Tibial nerve (tissue), 4 donors: Measurements from ENCODE around the gene STK17A. TPM values are rescaled to one million over a fixed set of nuclear protein-coding genes. Genes with fewer than 3 reads are reported as not detected.

Experiments
- DNase-seq, 2 donors: peaks; one replicate each; pipeline ENCODE4 v3.0.0-alpha.2; 2019; ENCODE audit warnings: low spot score in 2 of 2
- H3K27ac ChIP-seq, 4 donors: fragments of 200-600 bp; sonication (generic) in 3 of 4; one replicate each; pipeline ENCODE4 v1.5.1; 2017 to 2019; ENCODE audit warnings: mild to moderate bottlenecking in 1 of 4
- H3K27me3 ChIP-seq, 2 donors: fragments of 200-600 bp; sonication (generic) in 1 of 2; one replicate each; pipeline versions ENCODE4 v1.5.1 to v1.6.0; 2017 to 2019
- H3K36me3 ChIP-seq, 3 donors: fragments of 200-600 bp; sonication (generic); one replicate each; pipeline ENCODE4 v1.5.1; 2018 to 2019
- H3K4me1 ChIP-seq, 4 donors: fragments of 200-600 bp; sonication (generic) in 3 of 4; one replicate each; pipeline ENCODE4 v1.5.1; 2017 to 2019
- H3K4me3 ChIP-seq, 4 donors: fragments of 200-600 bp; sonication (generic) in 3 of 4; one replicate each; pipeline ENCODE4 v1.5.1; 2017 to 2019; ENCODE audit warnings: mild to moderate bottlenecking in 1 of 4, moderate library complexity in 1 of 4
- H3K9me3 ChIP-seq, 4 donors: fragments of 200-600 bp; sonication (generic) in 3 of 4; one replicate each; pipeline ENCODE4 v1.5.1; 2017 to 2019
- CTCF ChIP-seq, 5 experiments: fragments of 200-600 bp in 3 of 5; fragments of 450-650 bp in 2 of 5; sonication (generic) in 3 of 5; IDR thresholded peaks; one replicate each; pipeline ENCODE4 v1.5.1; 2016 to 2019; ENCODE audit warnings: antibody characterized with exemption in 5 of 5, mild to moderate bottlenecking in 3 of 5, moderate library complexity in 2 of 5
- EP300 ChIP-seq, 2 donors: sonication (generic); formaldehyde crosslinking; IDR thresholded peaks; one replicate each; pipeline ENCODE4 v1.6.1; 2017; ENCODE audit warnings: antibody characterized with exemption in 2 of 2, mild to moderate bottlenecking in 1 of 2
- POLR2A ChIP-seq, 2 donors: fragments of 450-650 bp; IDR thresholded peaks; one replicate each; pipeline ENCODE4 v1.6.1; 2017; ENCODE audit warnings: antibody characterized with exemption in 2 of 2, mild to moderate bottlenecking in 2 of 2, moderate library complexity in 2 of 2
- WGBS, 2 donors: methylation state at CpG; one replicate each; pipeline ENCODE4 v1.1.5; 2018; 5-methylcytosine and 5-hydroxymethylcytosine counted together
- total RNA-seq, 4 donors: library from RNA; depleted of rRNA; stranded (reverse); fragments of >200 nt; gene quantifications; one replicate each; pipeline ENCODE4 v1.1.0, GENCODE V29; 2016

The STK17A gene
- total RNA-seq, 4 donors from 2014 or later = 9.0 to 23.6 (median 13.5) TPM

GRCh38 chr7:43642897-43643630 lies 60.2 kb downstream of the STK17A start:
- no peak overlapping the region for H3K27ac ChIP-seq
- H3K27me3 ChIP-seq = no peaks in the 10 kb centered on the region
- DNase-seq = no peak
- 94 to 97% methylated on average over 12 to 13 of the region's 13 CpGs for WGBS, 2 donors
- no peak overlapping the region for H3K4me3 ChIP-seq
- no peaks in the 10 kb centered on the region for H3K9me3 ChIP-seq
- no peak for TF ChIP-seq EP300 (IDR thresholded peaks at IDR 0.05)
- TF ChIP-seq POLR2A (IDR thresholded peaks at IDR 0.05) = no peak
- no peak for TF ChIP-seq CTCF (IDR thresholded peaks at IDR 0.05)
- H3K4me1 ChIP-seq = peaks cover 11 to 77% (median 48%) of the 10 kb centered on the region in 4 donors
- H3K36me3 ChIP-seq = peaks cover 0 to 19% (median 0%) of the 10 kb centered on the region in 3 donors

GRCh38 chr7:43643846-43644245 lies 60.9 kb downstream of the STK17A start:
- TF ChIP-seq POLR2A (IDR thresholded peaks at IDR 0.05) (no peak), EP300 (IDR thresholded peaks at IDR 0.05) (no peak), CTCF (IDR thresholded peaks at IDR 0.05) (no peak)
- no peak overlapping the region for H3K27ac ChIP-seq
- DNase-seq = no peak
- H3K4me3 ChIP-seq = no peak overlapping the region
- no peaks in the 10 kb centered on the region for H3K9me3 ChIP-seq
- 79 to 85% methylated on average over 8 of the region's 8 CpGs for WGBS, 2 donors
- no peaks in the 10 kb centered on the region for H3K27me3 ChIP-seq
- peaks cover 0 to 19% (median 0%) of the 10 kb centered on the region in 3 donors for H3K36me3 ChIP-seq
- H3K4me1 ChIP-seq = peaks cover 11 to 77% (median 54%) of the 10 kb centered on the region in 4 donors

- Histone ChIP-seq H3K4me1 (peaks cover 11 to 77% (median 56%) of the 10 kb centered on the region in 4 donors), H3K4me3 (no peak overlapping the region), H3K27ac (peak overlapping the region; percentile 21 to 94 (median 84)), H3K9me3 (no peaks in the 10 kb centered on the region), H3K27me3 (no peaks in the 10 kb centered on the region), H3K36me3 (peaks cover 0 to 19% (median 0%) of the 10 kb centered on the region in 3 donors)
- TF ChIP-seq CTCF (IDR thresholded peaks at IDR 0.05) (no peak), POLR2A (IDR thresholded peaks at IDR 0.05) (no peak), EP300 (IDR thresholded peaks at IDR 0.05) (no peak)
- WGBS, 2 donors = 90 to 98% methylated on average over 3 of the region's 3 CpGs
- no peak for DNase-seq
Observed at GRCh38 chr7:43645699-43646226, 62.9 kb downstream of the STK17A start.

- Histone ChIP-seq H3K27me3 (no peaks in the 10 kb centered on the region), H3K36me3 (peaks cover 0 to 19% (median 0%) of the 10 kb centered on the region in 3 donors), H3K9me3 (no peaks in the 10 kb centered on the region), H3K27ac (peak overlapping the region; percentile 21 to 94 (median 84)), H3K4me3 (peak overlapping the region in 1 of 4 donors; percentile 19), H3K4me1 (peaks cover 11 to 77% (median 65%) of the 10 kb centered on the region in 4 donors)
- DNase-seq = no peak
- WGBS, 2 donors = 24 to 39% methylated on average over 8 of the region's 8 CpGs
- TF ChIP-seq CTCF (IDR thresholded peaks at IDR 0.05) (no peak), EP300 (IDR thresholded peaks at IDR 0.05) (no peak), POLR2A (IDR thresholded peaks at IDR 0.05) (no peak)
Observed at GRCh38 chr7:43646603-43647338, 63.9 kb downstream of the STK17A start.

GRCh38 chr7:43647339-43647672 lies 64.4 kb downstream of the STK17A start:
- Histone ChIP-seq H3K27me3 (no peaks in the 10 kb centered on the region), H3K36me3 (peaks cover 0 to 19% (median 0%) of the 10 kb centered on the region in 3 donors), H3K27ac (peak overlapping the region; percentile 18 to 94 (median 84)), H3K4me1 (peaks cover 11 to 81% (median 69%) of the 10 kb centered on the region in 4 donors), H3K9me3 (no peaks in the 10 kb centered on the region), H3K4me3 (peak overlapping the region in 1 of 4 donors; percentile 19)
- 14 to 16% methylated on average over 7 of the region's 7 CpGs for WGBS, 2 donors
- DNase-seq = no peak
- no peak for TF ChIP-seq POLR2A (IDR thresholded peaks at IDR 0.05)
- no peak for TF ChIP-seq CTCF (IDR thresholded peaks at IDR 0.05)
- no peak for TF ChIP-seq EP300 (IDR thresholded peaks at IDR 0.05)
